Measurements from ENCODE around the gene SLC44A3.

Gene SLC44A3

GRCh38 chr1:94906382-94906781 is 86.2 kb downstream of the SLC44A3 start:
- Histone ChIP-seq H2BK5ac (ENCODE audit: low read depth, low read length, poor library complexity) (no peak overlapping the region), H3K79me1 (ENCODE audit: low read length) (no peaks in the 10 kb centered on the region), H3K27ac (ENCODE audit: low read depth, low read length) (no peak overlapping the region), H3K9ac (ENCODE audit: low read length) (no peak overlapping the region), H3K4me2 (ENCODE audit: low read length) (no peak overlapping the region), H3K23ac (ENCODE audit: low read length) (no peak overlapping the region), H3K9me3 (ENCODE audit: insufficient read depth, low read depth, low read length) (no peaks in the 10 kb centered on the region), H3K27me3 (ENCODE audit: insufficient read depth, low read length) (no peaks in the 10 kb centered on the region), H3K4me3 (ENCODE audit: low read depth, low read length) (no peak overlapping the region), H2BK12ac (ENCODE audit: low read length) (no peak overlapping the region), H4K12ac (ENCODE audit: low read depth, low read length) (no peak overlapping the region), H3K14ac (ENCODE audit: low read length) (no peak overlapping the region), H3K36me3 (ENCODE audit: control insufficient read depth in 1 of 2, insufficient read depth in 2 of 2, low read length in 2 of 2) (peaks cover 10 to 14% of the 10 kb centered on the region in 2 experiments), H3K4me1 (ENCODE audit: control insufficient read depth in 1 of 2, insufficient read depth in 2 of 2, low read length in 2 of 2) (peaks cover 10 to 22% of the 10 kb centered on the region in 2 experiments), H3K79me2 (ENCODE audit: control insufficient read depth, insufficient read depth, low read length, poor library complexity) (peaks cover 25% of the 10 kb centered on the region), H2AFZ (ENCODE audit: insufficient read depth, low read length, poor library complexity) (no peak overlapping the region), H2AK5ac (ENCODE audit: low read length) (no peak overlapping the region), H4K8ac (ENCODE audit: low read depth, low read length) (no peak overlapping the region), H3K4ac (ENCODE audit: low read depth, low read length) (no peak overlapping the region), H2BK120ac (ENCODE audit: insufficient read depth, low read length, poor library complexity) (no peak overlapping the region), H3K18ac (ENCODE audit: low read length) (no peak overlapping the region), H4K91ac (ENCODE audit: low read depth, low read length) (no peak overlapping the region)
- no CpG with 5 or more reads among the region's 5 CpGs for WGBS (ENCODE audit: extremely low coverage, insufficient coverage, insufficient read length)
- DNase-seq = no peak

GRCh38 chr1:94907136-94907535 is 87.0 kb downstream of the SLC44A3 start:
- Histone ChIP-seq H3K27ac (ENCODE audit: low read depth, low read length) (no peak overlapping the region), H3K18ac (ENCODE audit: low read length) (no peak overlapping the region), H3K4ac (ENCODE audit: low read depth, low read length) (no peak overlapping the region), H2BK5ac (ENCODE audit: low read depth, low read length, poor library complexity) (no peak overlapping the region), H3K4me3 (ENCODE audit: low read depth, low read length) (no peak overlapping the region), H3K4me2 (ENCODE audit: low read length) (no peak overlapping the region), H3K79me2 (ENCODE audit: control insufficient read depth, insufficient read depth, low read length, poor library complexity) (peaks cover 29% of the 10 kb centered on the region), H2BK120ac (ENCODE audit: insufficient read depth, low read length, poor library complexity) (no peak overlapping the region), H4K91ac (ENCODE audit: low read depth, low read length) (no peak overlapping the region), H3K9me3 (ENCODE audit: insufficient read depth, low read depth, low read length) (no peaks in the 10 kb centered on the region), H2BK12ac (ENCODE audit: low read length) (no peak overlapping the region), H3K36me3 (ENCODE audit: control insufficient read depth in 1 of 2, insufficient read depth in 2 of 2, low read length in 2 of 2) (peaks cover 8 to 10% of the 10 kb centered on the region in 2 experiments), H3K14ac (ENCODE audit: low read length) (no peak overlapping the region), H3K27me3 (ENCODE audit: insufficient read depth, low read length) (no peaks in the 10 kb centered on the region), H4K12ac (ENCODE audit: low read depth, low read length) (no peak overlapping the region), H3K23ac (ENCODE audit: low read length) (no peak overlapping the region), H3K79me1 (ENCODE audit: low read length) (no peaks in the 10 kb centered on the region), H4K8ac (ENCODE audit: low read depth, low read length) (no peak overlapping the region), H2AK5ac (ENCODE audit: low read length) (no peak overlapping the region), H3K9ac (ENCODE audit: low read length) (no peak overlapping the region), H2AFZ (ENCODE audit: insufficient read depth, low read length, poor library complexity) (no peak overlapping the region), H3K4me1 (ENCODE audit: control insufficient read depth in 1 of 2, insufficient read depth in 2 of 2, low read length in 2 of 2) (peaks cover 10 to 21% of the 10 kb centered on the region in 2 experiments)
- peak in 1 of 2 donors; percentile 48 for DNase-seq
- WGBS (ENCODE audit: extremely low coverage, insufficient coverage, insufficient read length) = no CpG with 5 or more reads among the region's 3 CpGs

GRCh38 chr1:94908190-94908589 is 88.0 kb downstream of the SLC44A3 start:
- peaks cover 9 to 26% of the 10 kb centered on the region in 2 experiments for H3K4me1 ChIP-seq (ENCODE audit: control insufficient read depth in 1 of 2, insufficient read depth in 2 of 2, low read length in 2 of 2)
- no peak overlapping the region for H2BK12ac ChIP-seq (ENCODE audit: low read length)
- H3K14ac ChIP-seq (ENCODE audit: low read length) = no peak overlapping the region
- no peak for DNase-seq
- H3K36me3 ChIP-seq (ENCODE audit: control insufficient read depth in 1 of 2, insufficient read depth in 2 of 2, low read length in 2 of 2) = peaks cover 8 to 9% of the 10 kb centered on the region in 2 experiments
- H2BK120ac ChIP-seq (ENCODE audit: insufficient read depth, low read length, poor library complexity) = no peak overlapping the region
- H3K27me3 ChIP-seq (ENCODE audit: insufficient read depth, low read length) = no peaks in the 10 kb centered on the region
- H3K4me2 ChIP-seq (ENCODE audit: low read length) = no peak overlapping the region
- H3K9me3 ChIP-seq (ENCODE audit: insufficient read depth, low read depth, low read length) = no peaks in the 10 kb centered on the region
- no peaks in the 10 kb centered on the region for H3K79me1 ChIP-seq (ENCODE audit: low read length)
- WGBS (ENCODE audit: extremely low coverage, insufficient coverage, insufficient read length) = no CpG with 5 or more reads among the region's 7 CpGs
- no peak overlapping the region for H4K91ac ChIP-seq (ENCODE audit: low read depth, low read length)
- H3K4ac ChIP-seq (ENCODE audit: low read depth, low read length) = peak overlapping the region; percentile 93
- H3K27ac ChIP-seq (ENCODE audit: low read depth, low read length) = no peak overlapping the region
- no peak overlapping the region for H3K9ac ChIP-seq (ENCODE audit: low read length)
- no peak overlapping the region for H4K8ac ChIP-seq (ENCODE audit: low read depth, low read length)
- no peak overlapping the region for H3K18ac ChIP-seq (ENCODE audit: low read length)
- no peak overlapping the region for H2AK5ac ChIP-seq (ENCODE audit: low read length)
- no peak overlapping the region for H2AFZ ChIP-seq (ENCODE audit: insufficient read depth, low read length, poor library complexity)
- H4K12ac ChIP-seq (ENCODE audit: low read depth, low read length) = no peak overlapping the region
- peaks cover 33% of the 10 kb centered on the region for H3K79me2 ChIP-seq (ENCODE audit: control insufficient read depth, insufficient read depth, low read length, poor library complexity)
- no peak overlapping the region for H3K4me3 ChIP-seq (ENCODE audit: low read depth, low read length)
- H3K23ac ChIP-seq (ENCODE audit: low read length) = no peak overlapping the region
- no peak overlapping the region for H2BK5ac ChIP-seq (ENCODE audit: low read depth, low read length, poor library complexity)

- Histone ChIP-seq H3K36me3 (ENCODE audit: control insufficient read depth in 1 of 2, insufficient read depth in 2 of 2, low read length in 2 of 2) (peaks cover 8% of the 10 kb centered on the region in 2 experiments), H3K18ac (ENCODE audit: low read length) (no peak overlapping the region), H2BK120ac (ENCODE audit: insufficient read depth, low read length, poor library complexity) (no peak overlapping the region), H2AK5ac (ENCODE audit: low read length) (no peak overlapping the region), H3K4me3 (ENCODE audit: low read depth, low read length) (no peak overlapping the region), H2AFZ (ENCODE audit: insufficient read depth, low read length, poor library complexity) (no peak overlapping the region), H4K91ac (ENCODE audit: low read depth, low read length) (no peak overlapping the region), H2BK12ac (ENCODE audit: low read length) (no peak overlapping the region), H3K4me2 (ENCODE audit: low read length) (no peak overlapping the region), H3K9ac (ENCODE audit: low read length) (no peak overlapping the region), H3K27ac (ENCODE audit: low read depth, low read length) (no peak overlapping the region), H3K4ac (ENCODE audit: low read depth, low read length) (peak overlapping the region; percentile 70), H4K8ac (ENCODE audit: low read depth, low read length) (no peak overlapping the region), H3K4me1 (ENCODE audit: control insufficient read depth in 1 of 2, insufficient read depth in 2 of 2, low read length in 2 of 2) (peaks cover 6 to 22% of the 10 kb centered on the region in 2 experiments), H2BK5ac (ENCODE audit: low read depth, low read length, poor library complexity) (no peak overlapping the region), H3K23ac (ENCODE audit: low read length) (no peak overlapping the region), H4K12ac (ENCODE audit: low read depth, low read length) (no peak overlapping the region), H3K27me3 (ENCODE audit: insufficient read depth, low read length) (no peaks in the 10 kb centered on the region), H3K14ac (ENCODE audit: low read length) (no peak overlapping the region), H3K79me2 (ENCODE audit: control insufficient read depth, insufficient read depth, low read length, poor library complexity) (peaks cover 34% of the 10 kb centered on the region), H3K9me3 (ENCODE audit: insufficient read depth, low read depth, low read length) (no peaks in the 10 kb centered on the region), H3K79me1 (ENCODE audit: low read length) (no peaks in the 10 kb centered on the region)
- no peak for DNase-seq
- no CpG with 5 or more reads among the region's 2 CpGs for WGBS (ENCODE audit: extremely low coverage, insufficient coverage, insufficient read length)
Observed at GRCh38 chr1:94908965-94909364, 88.8 kb downstream of the SLC44A3 start.

Measured in trophoblast cell (in vitro differentiated cells and primary cell).